Motor neuron (in vitro differentiated cells): ENCODE results near the gene ZFAND2B. TPM values are rescaled to one million over a fixed set of nuclear protein-coding genes. Genes with fewer than 3 reads are reported as not detected.
A peak's percentile ranks its signal among the peaks of the same experiment; 100 is the strongest.

Source experiments
- ATAC-seq, 8 experiments: fragments of 200-7000 bp; cut with Tn5 transposase; replicated peaks in 6 of 8; 2 replicates each; pipeline ENCODE4 v1.8.0; 2021; ENCODE audit warnings: mild to moderate bottlenecking in 8 of 8, moderate library complexity in 8 of 8
- H3K27ac ChIP-seq, 2 donors: fragments of 250-450 bp; sonication (Bioruptor Pico); 2 replicates each; pipeline ENCODE4 v1.9.0; 2021; ENCODE audit warnings: antibody characterized with exemption in 2 of 2, mild to moderate bottlenecking in 2 of 2, moderate library complexity in 1 of 2
- H3K4me1 ChIP-seq, 2 donors: fragments of 250-450 bp; sonication (Bioruptor Pico); replicated peaks in 1 of 2; 2 replicates each; pipeline ENCODE4 v1.6.1; 2021; ENCODE audit warnings: antibody characterized with exemption in 2 of 2, mild to moderate bottlenecking in 2 of 2, moderate library complexity in 1 of 2
- H3K4me3 ChIP-seq, 5 donors: fragments of 250-450 bp; sonication (Bioruptor Pico); 2 replicates each; pipeline ENCODE4 v1.9.0; 2021; ENCODE audit warnings: antibody characterized with exemption in 5 of 5, mild to moderate bottlenecking in 5 of 5, moderate library complexity in 4 of 5
- whole genome bisulfite sequencing, 10 experiments: fragments of 450-650 bp; shearing (Covaris generic); methylation state at CpG; one replicate each; pipeline ENCODE4 v1.0.0; 2022; 5-methylcytosine and 5-hydroxymethylcytosine counted together
- in situ Hi-C, 9 experiments: fragments of 400-800 bp; cut with MboI; loops; one replicate each; pipeline ENCODE4 v1.15.0; 2021; ENCODE audit warnings: low sequenced_read_pairs in 9 of 9, low pct_unique_long_range_greater_than_20kb in 2 of 9; ENCODE audit not compliant: unreplicated experiment in 9 of 9
- total RNA-seq, 8 experiments: library from RNA; unstranded; fragments of 300-600 nt; gene quantifications; 2 replicates each; pipeline versions ENCODE4 v1.2.3 to v1.2.4, GENCODE V29; 2022

The ZFAND2B gene
- total RNA-seq, 8 experiments from 2014 or later = 19.7 to 35.8 (median 25.7) TPM

DNA sequence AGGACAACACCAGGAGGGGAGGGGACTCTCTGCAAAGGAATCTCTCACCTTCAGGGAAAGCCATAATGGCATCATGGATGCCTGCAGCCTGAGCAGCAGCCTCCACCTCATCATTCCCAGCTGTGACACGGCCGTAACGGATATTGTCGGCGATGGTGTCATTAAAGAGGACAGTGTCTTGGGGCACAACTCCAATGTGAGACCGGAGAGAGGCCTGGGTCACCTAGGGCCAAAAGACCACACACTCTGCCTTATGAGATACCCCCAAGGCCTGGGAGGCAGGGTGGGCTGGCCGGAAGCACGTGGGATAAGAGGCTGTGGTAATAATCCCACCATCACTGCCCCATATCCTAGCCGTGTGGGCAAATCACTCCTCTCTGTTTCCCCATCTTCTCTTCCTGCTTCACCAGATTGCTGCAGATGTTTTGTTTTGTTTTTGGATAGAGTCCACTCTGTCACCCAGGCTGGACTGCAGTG lies 4.3 kb downstream of the ZFAND2B start:
- no peak for ATAC-seq
- Histone ChIP-seq H3K4me1 (peaks cover 7 to 8% of the 10 kb centered on the region in 2 donors), H3K27ac (no peak overlapping the region), H3K4me3 (no peak overlapping the region)
- in situ Hi-C loops = no loop called here
- WGBS, 10 experiments = 67 to 83% methylated on average over 2 to 6 of the region's 9 CpGs; no CpG with 5 or more reads in 8 of the 10 experiments

DNA sequence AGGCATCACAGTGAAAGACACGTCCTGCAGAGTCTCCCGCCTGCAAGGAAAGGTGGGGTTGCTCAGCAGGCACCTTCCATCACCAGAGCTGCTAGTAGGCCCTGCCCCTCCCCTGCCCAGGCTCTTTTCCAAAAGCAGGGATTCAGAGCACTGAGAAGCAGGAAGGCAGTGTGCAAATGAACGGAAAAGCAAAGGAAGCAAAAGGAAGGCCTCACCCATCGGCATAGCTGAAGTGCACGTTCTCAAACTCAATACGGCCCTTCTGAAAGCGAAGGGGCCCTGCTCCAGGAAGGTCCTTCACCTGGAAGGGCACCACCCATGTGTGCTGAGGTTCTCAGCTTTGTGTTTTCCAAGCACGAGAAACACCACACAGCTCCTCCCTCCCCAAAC lies 6.4 kb downstream of the ZFAND2B start:
- in situ Hi-C loops = no loop called here
- peaks cover 5 to 9% of the 10 kb centered on the region in 2 donors for H3K4me1 ChIP-seq
- H3K27ac ChIP-seq = no peak overlapping the region
- ATAC-seq = no peak
- 86 to 100% (median 92%) methylated on average over 1 to 6 of the region's 8 CpGs; no CpG with 5 or more reads in 3 of the 10 experiments for WGBS, 10 experiments
- no peak overlapping the region for H3K4me3 ChIP-seq

DNA sequence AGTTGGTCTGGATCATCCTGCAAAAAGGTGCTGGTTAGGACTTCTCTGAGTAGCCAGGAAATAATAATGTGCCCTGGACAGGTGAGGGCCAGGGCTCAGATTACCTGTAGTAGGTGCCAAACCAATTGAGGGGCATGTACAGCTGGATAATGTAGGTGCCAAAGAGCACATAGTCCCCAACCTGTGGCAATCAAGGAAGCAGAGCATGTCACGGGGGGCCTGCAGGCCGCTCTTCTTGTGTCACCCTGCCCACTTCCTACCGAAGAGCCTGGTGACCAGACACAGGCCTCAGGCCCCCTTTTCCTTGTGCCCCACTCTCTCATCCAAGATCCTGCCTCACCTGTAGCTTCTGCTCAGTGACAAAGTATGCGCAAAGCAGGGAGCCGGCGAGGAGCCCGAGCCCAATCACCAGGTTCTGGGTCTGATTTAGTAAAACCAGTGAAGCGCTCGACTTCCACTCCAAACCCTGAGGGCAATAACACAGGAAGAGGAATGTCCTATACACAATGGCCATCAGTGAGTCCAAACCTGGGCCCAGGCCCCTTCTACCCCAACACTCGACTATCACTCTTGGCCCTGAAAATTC lies 7.0 kb downstream of the ZFAND2B start:
- 57 to 100% (median 99%) methylated on average over 1 to 7 of the region's 10 CpGs; no CpG with 5 or more reads in 2 of the 10 experiments for WGBS, 10 experiments
- in situ Hi-C loops = no loop called here
- H3K4me3 ChIP-seq = no peak overlapping the region

DNA sequence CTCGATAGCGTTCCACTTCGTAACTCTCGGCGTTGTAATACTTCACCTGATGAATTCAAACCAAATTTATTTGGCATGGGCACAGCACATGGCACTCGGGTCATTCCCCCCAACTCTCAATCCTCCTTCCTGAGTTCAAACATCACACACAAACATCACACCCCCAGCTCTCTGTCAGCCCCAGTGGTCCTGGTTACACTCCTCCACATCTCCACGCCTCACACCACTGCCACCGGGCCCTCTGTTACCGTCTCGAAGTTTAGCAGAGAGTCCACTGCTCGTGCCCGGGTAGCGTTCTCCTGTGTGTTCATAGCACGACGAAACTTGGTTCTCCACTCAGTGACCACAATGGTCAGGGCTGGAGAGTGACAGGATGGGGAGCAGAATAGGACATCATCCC lies 7.6 kb downstream of the ZFAND2B start:
- in situ Hi-C loops = no loop called here
- Histone ChIP-seq H3K27ac (no peak overlapping the region), H3K4me3 (no peak overlapping the region), H3K4me1 (peaks cover 6 to 8% of the 10 kb centered on the region in 2 donors)
- no peak for ATAC-seq
- 92 to 100% (median 99%) methylated on average over 1 to 13 of the region's 15 CpGs; no CpG with 5 or more reads in 3 of the 10 experiments for WGBS, 10 experiments

More for the DNA sequence above, 7.0 kb downstream of the ZFAND2B start:
- peaks cover 5 to 8% of the 10 kb centered on the region in 2 donors for H3K4me1 ChIP-seq
- no peak for ATAC-seq
- no peak overlapping the region for H3K27ac ChIP-seq

DNA sequence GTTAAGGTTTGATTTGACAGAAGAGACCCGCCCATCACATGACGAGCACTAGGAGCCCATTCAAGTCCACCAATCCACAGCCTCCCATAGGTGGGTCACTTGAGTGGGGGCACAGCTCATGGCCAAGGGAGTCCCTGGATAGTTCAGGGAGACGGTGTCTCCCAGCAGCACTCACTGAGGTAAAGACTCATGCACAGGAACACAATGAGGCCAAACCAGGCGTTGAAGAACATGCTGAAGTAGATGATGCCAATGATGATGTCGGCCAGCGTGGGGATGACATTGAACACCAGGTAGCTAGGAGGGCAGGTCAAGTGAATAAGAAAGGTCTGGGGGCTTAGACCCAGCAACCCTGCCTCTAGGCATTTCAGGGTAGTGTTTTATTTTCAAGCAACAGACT lies 8.2 kb downstream of the ZFAND2B start:
- peaks cover 12 to 13% of the 10 kb centered on the region in 2 donors for H3K4me1 ChIP-seq
- H3K27ac ChIP-seq = no peak overlapping the region
- in situ Hi-C loops = no loop called here
- H3K4me3 ChIP-seq = no peak overlapping the region
- no peak for ATAC-seq
- 86 to 100% (median 100%) methylated on average over 1 to 5 of the region's 6 CpGs; no CpG with 5 or more reads in 3 of the 10 experiments for WGBS, 10 experiments

DNA sequence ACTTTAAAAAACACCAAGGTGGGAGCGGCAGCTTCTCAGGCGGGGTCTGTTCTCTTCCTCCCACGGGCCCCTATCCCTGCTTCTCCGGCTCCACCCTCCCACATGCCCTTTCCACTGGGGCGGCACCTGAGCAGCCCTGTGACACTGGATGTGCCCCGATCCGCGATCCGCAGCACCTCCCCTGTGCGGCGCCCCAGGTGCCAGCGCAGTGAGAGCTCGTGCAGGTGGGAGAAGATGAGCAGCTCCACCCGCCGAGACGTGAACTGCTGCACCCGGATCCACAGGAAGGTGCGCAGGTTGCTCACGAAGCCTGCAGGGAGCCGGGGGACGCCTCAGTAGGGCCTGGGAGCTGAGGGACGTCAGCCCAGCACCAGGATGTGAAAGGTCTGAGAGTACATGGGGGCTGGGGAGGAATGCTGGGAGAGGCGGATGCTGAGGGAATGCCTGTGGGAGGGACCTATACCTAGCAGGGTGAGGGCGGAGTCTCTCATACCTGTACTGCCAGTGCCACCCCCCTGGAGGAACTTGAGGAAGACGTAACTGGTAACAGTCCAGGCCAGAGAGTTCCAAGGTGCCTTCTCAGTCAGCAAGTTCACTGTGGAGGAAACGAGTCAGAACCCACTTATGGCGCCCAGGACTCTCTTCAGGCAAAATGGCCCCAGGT lies 9.4 kb downstream of the ZFAND2B start:
- WGBS, 10 experiments = 90 to 100% (median 100%) methylated on average over 1 to 2 of the region's 27 CpGs; no CpG with 5 or more reads in 7 of the 10 experiments
- Histone ChIP-seq H3K4me3 (no peak overlapping the region), H3K4me1 (peaks cover 12 to 13% of the 10 kb centered on the region in 2 donors), H3K27ac (no peak overlapping the region)
- no peak for ATAC-seq
- in situ Hi-C loops = no loop called here

DNA sequence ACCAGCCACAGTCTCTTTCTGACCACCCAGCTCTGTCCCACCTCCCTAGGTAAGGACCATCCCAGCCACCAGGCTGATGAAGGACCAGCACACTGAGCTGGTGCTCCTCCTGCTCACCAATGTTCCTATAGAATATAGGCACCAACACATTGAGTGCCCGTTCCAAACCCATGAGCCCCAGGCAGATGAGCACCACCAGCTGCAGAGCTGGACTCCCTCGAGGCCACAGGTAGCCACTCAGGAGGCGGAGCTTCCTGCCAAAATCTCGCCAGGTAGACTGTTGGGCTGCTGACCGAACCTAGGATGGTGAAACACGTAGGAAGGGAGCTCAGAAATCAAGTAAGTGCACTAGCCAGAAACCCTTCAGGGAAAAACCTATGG lies 9.9 kb downstream of the ZFAND2B start:
- H3K4me3 ChIP-seq = no peak overlapping the region
- H3K27ac ChIP-seq = no peak overlapping the region
- 40 to 100% (median 94%) methylated on average over 1 to 4 of the region's 6 CpGs; no CpG with 5 or more reads in 5 of the 10 experiments for WGBS, 10 experiments
- ATAC-seq = no peak
- H3K4me1 ChIP-seq = peaks cover 12 to 13% of the 10 kb centered on the region in 2 donors
- in situ Hi-C loops = no loop called here

DNA sequence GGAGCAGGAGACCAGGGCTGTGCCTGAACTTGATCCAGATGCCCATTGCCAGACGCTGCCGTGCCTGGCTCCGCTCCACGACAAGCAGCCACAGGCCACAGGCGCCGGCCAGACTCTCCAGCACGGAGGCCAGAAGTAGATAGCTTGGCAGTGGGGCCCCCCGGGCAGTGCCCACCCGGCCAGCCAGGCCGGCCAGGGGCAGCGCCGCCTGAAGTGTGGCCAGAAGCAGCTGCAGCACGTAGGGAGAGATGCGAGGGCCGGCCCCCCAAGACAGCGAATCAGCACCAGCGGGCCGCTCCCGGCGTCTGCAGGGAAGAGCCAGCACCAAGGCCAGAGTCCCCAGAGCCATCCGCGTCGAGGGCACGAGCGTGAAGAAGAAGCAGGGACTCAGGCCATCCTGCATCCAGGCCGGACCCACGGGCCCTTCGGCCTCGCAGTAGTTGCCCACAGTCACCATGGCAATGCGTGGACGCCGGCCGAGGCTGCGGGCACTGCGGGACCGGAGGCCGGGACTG lies 11.7 kb downstream of the ZFAND2B start:
- Histone ChIP-seq H3K4me1 (peaks cover 12 to 13% of the 10 kb centered on the region in 2 donors), H3K27ac (peak overlapping the region; percentile 72 to 87), H3K4me3 (peak overlapping the region; percentile 41 to 60 (median 50))
- ATAC-seq = peak; percentile 43 to 76 (median 53)
- 0 to 3% (median 0%) methylated on average over 1 to 6 of the region's 37 CpGs; no CpG with 5 or more reads in 4 of the 10 experiments for WGBS, 10 experiments
- in situ Hi-C loops = no loop called here

DNA sequence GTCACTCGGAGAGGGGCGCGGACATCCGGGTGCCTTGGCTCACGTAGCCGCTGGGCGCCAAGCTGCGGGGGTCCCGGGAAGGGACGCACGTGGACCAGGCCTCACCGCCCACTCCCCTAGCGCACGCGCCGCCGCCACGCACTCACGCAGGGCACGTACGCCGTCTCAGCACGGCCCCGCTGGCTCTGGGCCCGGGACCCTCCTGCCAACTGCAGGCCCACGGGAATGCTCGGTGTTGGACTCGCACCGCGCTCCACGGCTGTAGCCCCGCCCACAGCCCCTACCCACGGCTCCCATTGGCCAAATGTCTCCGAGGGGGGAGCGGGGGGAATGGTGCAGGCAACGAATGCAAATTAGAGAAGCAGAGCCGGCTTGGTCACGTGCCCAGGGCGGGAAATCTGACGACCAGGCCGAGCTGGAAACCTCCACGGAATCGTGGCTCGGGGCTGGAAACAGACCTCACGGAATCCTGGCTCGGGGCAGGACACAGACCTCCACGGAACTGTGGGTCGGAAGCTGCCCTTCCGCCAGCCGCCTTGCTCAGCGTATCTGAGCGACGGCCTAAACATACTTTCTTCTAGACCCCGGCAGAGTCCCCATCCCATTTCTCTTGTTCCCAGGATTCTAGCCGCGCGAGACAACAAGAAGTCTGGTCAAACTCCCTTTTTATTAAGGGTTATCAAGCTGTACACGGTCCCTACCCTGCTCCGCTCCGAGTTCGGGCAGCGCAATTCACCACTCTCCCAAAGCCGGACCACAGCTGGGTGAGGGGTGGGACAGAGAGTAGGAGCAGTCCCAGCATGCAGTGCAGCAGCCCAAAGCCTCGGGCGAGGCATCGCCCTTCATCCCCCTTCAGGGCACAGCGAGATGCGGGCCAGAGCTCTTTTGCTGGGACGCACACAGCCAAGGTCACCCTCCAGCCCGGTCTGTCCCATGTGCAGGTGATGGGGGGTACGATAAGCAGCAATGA lies 12.4 kb downstream of the ZFAND2B start, which contains the start of gene ABCB6:
Gene ABCB6 (minus strand): TSS at position 227 of the 970 bp plus-strand sequence. CDS start 285 bp downstream, outside the sequence.
- in situ Hi-C loops = no loop called here

DNA sequence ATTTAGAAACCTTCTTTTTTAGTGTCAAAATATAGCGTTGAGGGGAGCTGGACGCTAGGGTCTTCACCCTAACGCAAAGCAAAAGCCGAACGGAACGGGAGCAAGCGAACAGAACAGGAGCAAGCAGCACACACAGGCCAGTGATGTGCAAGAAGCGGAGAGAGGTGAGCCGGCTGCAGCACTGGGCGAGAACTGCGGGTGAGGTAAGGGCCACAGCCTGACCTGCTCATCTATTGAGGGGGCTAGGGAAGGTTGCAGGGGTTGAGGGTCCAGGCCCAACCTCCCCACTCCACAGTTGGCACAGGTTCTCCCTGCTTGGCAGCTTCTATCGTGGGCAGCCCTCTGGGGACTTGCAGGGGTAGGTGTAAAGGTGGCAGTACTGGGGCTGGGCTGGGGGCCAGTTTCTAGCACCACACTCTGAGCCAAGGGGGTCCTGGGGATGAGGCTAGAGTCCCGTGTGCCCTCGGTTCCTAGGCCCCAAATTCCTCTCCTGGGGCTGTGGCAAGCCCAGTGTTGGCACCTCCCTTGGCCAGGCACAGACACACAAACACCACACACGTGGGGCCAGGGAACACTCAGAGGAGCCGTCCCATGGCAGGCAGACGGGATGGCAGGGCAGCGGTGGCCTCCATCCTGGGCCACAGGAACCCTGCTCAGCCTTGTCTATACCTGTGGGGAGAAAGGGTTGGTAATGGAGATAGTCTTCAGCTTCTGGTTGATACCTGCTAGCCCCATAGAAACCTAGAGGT lies 13.4 kb downstream of the ZFAND2B start:
- H3K4me1 ChIP-seq = peaks cover 12 to 13% of the 10 kb centered on the region in 2 donors
- ATAC-seq = no peak
- H3K27ac ChIP-seq = no peak overlapping the region
- in situ Hi-C loops = no loop called here
- 87 to 100% (median 95%) methylated on average over 1 to 9 of the region's 18 CpGs; no CpG with 5 or more reads in 2 of the 10 experiments for WGBS, 10 experiments
- peak overlapping the region in 1 of 5 donors; percentile 50 for H3K4me3 ChIP-seq

More for the DNA sequence above, 12.4 kb downstream of the ZFAND2B start, which contains the start of gene ABCB6:
- peak within 1 kb of the TSS; percentile 41 to 60 (median 50) for H3K4me3 ChIP-seq
- H3K4me1 ChIP-seq = peaks cover 12 to 13% of the 10 kb centered on the region in 2 donors
- 0 to 60% (median 20%) methylated on average over 1 to 19 of the region's 71 CpGs; no CpG with 5 or more reads in 4 of the 10 experiments for WGBS, 10 experiments
- peak; percentile 66 to 89 (median 84) for ATAC-seq
- H3K27ac ChIP-seq = peak within 1 kb of the TSS; percentile 72 to 87

DNA sequence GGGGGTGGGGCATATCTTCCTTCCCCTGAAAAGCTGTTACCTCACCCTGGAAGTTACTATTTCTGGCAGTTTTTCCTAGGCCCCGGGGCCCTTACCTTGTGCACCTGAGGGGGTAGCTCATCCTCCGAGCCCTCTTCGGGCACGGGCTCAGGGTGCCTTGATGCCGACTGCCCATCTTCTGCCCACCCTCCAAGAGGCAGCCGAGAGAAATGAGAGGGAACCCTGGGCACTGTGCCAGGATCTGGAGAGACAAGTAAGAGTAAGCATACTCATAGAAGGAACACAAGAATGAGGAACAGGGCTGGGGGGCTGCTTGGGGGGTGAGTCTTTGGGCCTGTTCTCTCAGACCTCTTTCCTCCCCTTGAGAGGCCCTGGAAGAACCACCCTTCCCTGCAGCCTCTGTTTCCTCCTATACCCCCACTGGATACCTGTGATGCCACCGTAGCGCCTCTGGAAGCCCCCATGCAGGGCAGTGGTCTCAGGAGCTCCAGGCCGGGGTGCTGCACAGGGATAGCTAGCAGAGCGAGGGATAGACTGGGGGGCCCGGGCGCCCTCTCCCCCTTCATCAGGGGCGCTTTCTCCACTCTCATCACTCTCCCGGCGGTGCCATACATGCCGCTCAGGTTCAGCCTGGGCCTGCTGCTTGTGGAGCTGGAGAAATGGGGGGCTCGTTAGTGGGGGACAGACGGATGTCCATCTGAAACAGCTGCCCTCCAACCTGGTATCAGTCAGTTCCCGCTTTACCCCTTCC lies 14.2 kb downstream of the ZFAND2B start:
- WGBS, 10 experiments = 82 to 100% (median 100%) methylated on average over 2 to 4 of the region's 19 CpGs; no CpG with 5 or more reads in 4 of the 10 experiments
- Histone ChIP-seq H3K27ac (no peak overlapping the region), H3K4me3 (no peak overlapping the region), H3K4me1 (peaks cover 12 to 13% of the 10 kb centered on the region in 2 donors)
- ATAC-seq = no peak
- in situ Hi-C loops = no loop called here
